ENCODE results near the gene GABBR2. TPM values are rescaled to one million over a fixed set of nuclear protein-coding genes. Genes with fewer than 3 reads are reported as not detected.

Gene GABBR2
- total RNA-seq, 1 experiment from 2014 or later = 0.23 TPM

- H3K4me1 ChIP-seq = no peaks in the 10 kb centered on the region
- Mint-ChIP-seq H3K4me3 (ENCODE audit: unreplicated experiment) (no peak overlapping the region), H3K4me1 (ENCODE audit: low read depth, unreplicated experiment) (no peaks in the 10 kb centered on the region), H3K36me3 (ENCODE audit: insufficient read depth, unreplicated experiment) (no peaks in the 10 kb centered on the region), H3K9me3 (ENCODE audit: unreplicated experiment) (no peaks in the 10 kb centered on the region), H3K27ac (ENCODE audit: unreplicated experiment) (no peak overlapping the region), H3K27me3 (ENCODE audit: insufficient read depth, unreplicated experiment) (peaks cover 30% of the 10 kb centered on the region)
- no peak for TF ChIP-seq CTCF (IDR thresholded peaks at IDR 0.05; ENCODE audit: insufficient read depth in 1 of 2, low read depth in 1 of 2, low read length in 1 of 2, severe bottlenecking in 1 of 2, unreplicated experiment in 1 of 2)
- H3K9me3 ChIP-seq = no peaks in the 10 kb centered on the region; the same call in 1 of the 2 replicates
- intact Hi-C loops (cut with micrococcal nuclease; ENCODE audit: unreplicated experiment) = no loop called here
- H3K4me3 ChIP-seq (ENCODE audit: low read depth, low read length) = no peak overlapping the region
- no peaks in the 10 kb centered on the region; the same call in 1 of the 2 replicates for H3K27me3 ChIP-seq (replicated peaks; ENCODE audit: control insufficient read depth, insufficient read depth, low read length)
- no peak for DNase-seq
- CTCF ChIA-PET = no interaction called here
- no TSS peak for BruUV-seq (replicated peaks)
- POLR2A ChIA-PET = no interaction called here
- H3K36me3 ChIP-seq (ENCODE audit: control insufficient read depth, insufficient read depth, low read length) = no peaks in the 10 kb centered on the region
Observed at GRCh38 chr9:98345011-98345410, 363.7 kb downstream of the GABBR2 start.

GRCh38 chr9:98344581-98344980 is 364.2 kb downstream of the GABBR2 start:
- Histone ChIP-seq H3K9me3 (no peaks in the 10 kb centered on the region; the same call in 1 of the 2 replicates), H3K27me3 (replicated peaks; ENCODE audit: control insufficient read depth, insufficient read depth, low read length) (no peaks in the 10 kb centered on the region; the same call in 1 of the 2 replicates), H3K4me1 (no peaks in the 10 kb centered on the region), H3K4me3 (ENCODE audit: low read depth, low read length) (no peak overlapping the region), H3K36me3 (ENCODE audit: control insufficient read depth, insufficient read depth, low read length) (no peaks in the 10 kb centered on the region)
- H3K27ac Mint-ChIP-seq (ENCODE audit: unreplicated experiment) = no peak overlapping the region
- POLR2A ChIA-PET = no interaction called here
- H3K4me1 Mint-ChIP-seq (ENCODE audit: low read depth, unreplicated experiment) = no peaks in the 10 kb centered on the region
- no peaks in the 10 kb centered on the region for H3K9me3 Mint-ChIP-seq (ENCODE audit: unreplicated experiment)
- no peak overlapping the region for H3K4me3 Mint-ChIP-seq (ENCODE audit: unreplicated experiment)
- intact Hi-C loops (cut with micrococcal nuclease; ENCODE audit: unreplicated experiment) = no loop called here
- peaks cover 29% of the 10 kb centered on the region for H3K27me3 Mint-ChIP-seq (ENCODE audit: insufficient read depth, unreplicated experiment)
- no peak for TF ChIP-seq CTCF (IDR thresholded peaks at IDR 0.05; ENCODE audit: insufficient read depth in 1 of 2, low read depth in 1 of 2, low read length in 1 of 2, severe bottlenecking in 1 of 2, unreplicated experiment in 1 of 2)
- no peaks in the 10 kb centered on the region for H3K36me3 Mint-ChIP-seq (ENCODE audit: insufficient read depth, unreplicated experiment)
- DNase-seq = no peak
- no TSS peak for BruUV-seq (replicated peaks)
- CTCF ChIA-PET = interaction anchor here (0.5 kb wide), 1 partner anchor 472 kb away, joined by 4 read pairs; no protein-coding TSS in a partner anchor

- no peaks in the 10 kb centered on the region for H3K4me1 Mint-ChIP-seq (ENCODE audit: low read depth, unreplicated experiment)
- no peaks in the 10 kb centered on the region for H3K36me3 Mint-ChIP-seq (ENCODE audit: insufficient read depth, unreplicated experiment)
- no TSS peak for BruUV-seq (replicated peaks)
- CTCF ChIA-PET = no interaction called here
- H3K27ac Mint-ChIP-seq (ENCODE audit: unreplicated experiment) = no peak overlapping the region
- H3K27me3 Mint-ChIP-seq (ENCODE audit: insufficient read depth, unreplicated experiment) = peaks cover 24% of the 10 kb centered on the region
- Histone ChIP-seq H3K9me3 (no peaks in the 10 kb centered on the region), H3K4me3 (ENCODE audit: low read depth, low read length) (no peak overlapping the region), H3K36me3 (ENCODE audit: control insufficient read depth, insufficient read depth, low read length) (no peaks in the 10 kb centered on the region), H3K27me3 (replicated peaks; ENCODE audit: control insufficient read depth, insufficient read depth, low read length) (no peaks in the 10 kb centered on the region; the same call in 1 of the 2 replicates), H3K4me1 (no peaks in the 10 kb centered on the region)
- TF ChIP-seq CTCF (IDR thresholded peaks at IDR 0.05; ENCODE audit: insufficient read depth in 1 of 2, low read depth in 1 of 2, low read length in 1 of 2, severe bottlenecking in 1 of 2, unreplicated experiment in 1 of 2) = no peak
- H3K4me3 Mint-ChIP-seq (ENCODE audit: unreplicated experiment) = no peak overlapping the region
- intact Hi-C loops (cut with micrococcal nuclease; ENCODE audit: unreplicated experiment) = no loop called here
- no peak for DNase-seq
- POLR2A ChIA-PET = no interaction called here
- no peaks in the 10 kb centered on the region for H3K9me3 Mint-ChIP-seq (ENCODE audit: unreplicated experiment)
Observed at GRCh38 chr9:98342820-98343210, 365.9 kb downstream of the GABBR2 start.

All from Caco-2 (cell line).